Activated CD8-positive, alpha-beta T cell treated with anti-CD3 and anti-CD28 coated beads for 36 hours (primary cell): ENCODE measurements around the gene RAP1GDS1. TPM values are rescaled to one million over a fixed set of nuclear protein-coding genes. Genes with fewer than 3 reads are reported as not detected.
"Not testable (repeated sequence)": the region's sequence is repeated elsewhere in the genome, so short reads cannot be mapped to it uniquely, and the experiment has no call there.

ENCODE experiments used
- ATAC-seq: fragments of 200-7000 bp; cut with Tn5 transposase; one replicate; pipeline ENCODE4 v1.10.0; 2021; ENCODE audit warnings: mild to moderate bottlenecking, moderate library complexity
- CTCF ChIA-PET: fragments of 350-600 bp; sonication (Branson Sonifier 250); formaldehyde crosslinking; loops from one replicate; lab custom pipeline; 2021; ENCODE audit warnings: antibody characterized with exemption; lab: Charles Lee
- POLR2A ChIA-PET: fragments of 350-600 bp; sonication (Branson Sonifier 250); formaldehyde crosslinking; loops from one replicate; lab custom pipeline; 2021; ENCODE audit warnings: antibody characterized with exemption; lab: Charles Lee
- DNase-seq: peaks from one replicate; pipeline ENCODE4 v3.0.0-alpha.2; 2020
- H3K27ac Mint-ChIP-seq: one replicate; pipeline ENCODE4 v1.8.0; 2021; ENCODE audit warnings: mild to moderate bottlenecking, mixed read lengths
- H3K27me3 Mint-ChIP-seq: one replicate; pipeline ENCODE4 v1.8.0; 2021; ENCODE audit warnings: mixed read lengths
- H3K36me3 Mint-ChIP-seq: one replicate; pipeline ENCODE4 v1.8.0; 2021; ENCODE audit warnings: low read depth, mixed read lengths
- H3K4me1 Mint-ChIP-seq: one replicate; pipeline ENCODE4 v1.8.0; 2021; ENCODE audit warnings: low read depth, mixed read lengths
- H3K4me3 Mint-ChIP-seq: one replicate; pipeline ENCODE4 v1.8.0; 2021; ENCODE audit warnings: mild to moderate bottlenecking, moderate library complexity, mixed read lengths
- H3K9me3 Mint-ChIP-seq: one replicate; pipeline ENCODE4 v1.8.0; 2021; ENCODE audit warnings: mixed read lengths
- CTCF ChIP-seq: fragments of 200-600 bp; IDR thresholded peaks from one replicate; pipeline ENCODE4 v1.8.0; 2022; ENCODE audit warnings: antibody characterized with exemption, mild to moderate bottlenecking
- intact Hi-C: fragments of 100-400 bp; cut with micrococcal nuclease; formaldehyde crosslinking; loops from one replicate; pipeline ENCODE4 v1.10.0; 2022
- total RNA-seq, 2 experiments: library from RNA; stranded (reverse); gene quantifications; one replicate each; pipeline ENCODE4 v1.2.3, GENCODE V29; 2021

Gene RAP1GDS1
- total RNA-seq, 2 experiments from 2014 or later: 49.8 to 52.1 TPM

GRCh38 chr4:98283219-98284189, 22.3 kb downstream of the RAP1GDS1 start:
- H3K4me3 Mint-ChIP-seq: no peak overlapping the region
- H3K27me3 Mint-ChIP-seq: no peaks in the 10 kb centered on the region
- H3K27ac Mint-ChIP-seq: peak overlapping the region; percentile 32
- POLR2A ChIA-PET: no interaction called here
- intact Hi-C loops: no loop called here
- CTCF ChIA-PET: interaction anchor here (0.8 to 1.1 kb wide), 2 partner anchors 11 to 185 kb away, joined by 3 read pairs; no protein-coding TSS in a partner anchor
- no peak for DNase-seq
- H3K4me1 Mint-ChIP-seq: peaks cover 40% of the 10 kb centered on the region
- peak; percentile 30 for ATAC-seq
- TF ChIP-seq CTCF: no peak
- peaks cover 13% of the 10 kb centered on the region for H3K9me3 Mint-ChIP-seq
- peaks cover 21% of the 10 kb centered on the region for H3K36me3 Mint-ChIP-seq

DNA sequence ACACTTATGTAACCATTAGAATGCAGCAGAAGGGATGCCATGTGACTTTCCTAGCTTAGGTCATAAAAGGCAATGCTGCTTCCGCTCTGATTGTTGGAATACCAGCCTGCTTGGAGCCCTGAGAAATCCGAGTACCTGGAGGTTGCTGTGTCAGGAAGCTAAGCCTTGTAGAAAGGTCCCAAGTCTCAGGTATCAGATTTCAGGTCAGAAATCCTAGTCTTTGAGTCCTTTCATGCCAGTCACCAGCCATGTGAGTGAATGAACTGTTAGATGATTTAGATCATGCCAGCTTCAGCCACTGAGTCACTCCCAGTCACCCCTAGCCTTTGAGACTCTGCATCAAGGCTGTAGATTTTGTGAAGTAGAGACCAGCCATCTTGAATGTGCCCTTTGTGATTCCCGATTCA, 23.5 kb downstream of the RAP1GDS1 start:
- ATAC-seq (no peak), DNase-seq (no peak)
- intact Hi-C loops: no loop called here
- ChIA-PET CTCF (no interaction called here), POLR2A (no interaction called here)
- Mint-ChIP-seq H3K36me3 (peaks cover 21% of the 10 kb centered on the region), H3K4me1 (peaks cover 50% of the 10 kb centered on the region), H3K4me3 (no peak overlapping the region), H3K27ac (no peak overlapping the region), H3K27me3 (no peaks in the 10 kb centered on the region), H3K9me3 (peaks cover 12% of the 10 kb centered on the region)
- no peak for TF ChIP-seq CTCF

GRCh38 chr4:98285676-98286075, 24.5 kb downstream of the RAP1GDS1 start:
- peaks cover 55% of the 10 kb centered on the region for H3K4me1 Mint-ChIP-seq
- TF ChIP-seq CTCF: no peak
- peaks cover 7% of the 10 kb centered on the region for H3K9me3 Mint-ChIP-seq
- H3K4me3 Mint-ChIP-seq: no peak overlapping the region
- H3K27ac Mint-ChIP-seq: no peak overlapping the region
- ChIA-PET CTCF (no interaction called here), POLR2A (no interaction called here)
- intact Hi-C loops: no loop called here
- H3K27me3 Mint-ChIP-seq: no peaks in the 10 kb centered on the region
- DNase-seq (no peak), ATAC-seq (no peak)
- H3K36me3 Mint-ChIP-seq: peaks cover 15% of the 10 kb centered on the region

DNA sequence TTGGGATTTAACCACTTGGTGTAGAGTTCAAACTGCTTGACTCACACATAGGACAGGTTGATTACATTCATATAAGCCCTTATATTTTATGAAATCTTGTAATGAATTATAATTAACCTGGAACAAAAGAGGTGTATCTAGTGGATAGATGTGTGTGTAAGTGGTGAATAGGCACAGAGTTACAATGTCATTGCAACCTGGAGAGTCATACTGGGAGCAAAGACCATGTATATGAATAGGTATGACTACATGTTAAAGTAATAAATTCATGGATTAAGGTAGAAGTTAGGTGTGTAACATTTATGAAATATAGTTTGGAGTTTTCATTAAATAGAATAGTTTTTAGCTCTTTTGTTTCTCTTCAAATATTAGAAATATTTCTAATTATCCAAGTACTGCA, 26.1 kb downstream of the RAP1GDS1 start:
- H3K9me3 Mint-ChIP-seq: no peaks in the 10 kb centered on the region
- intact Hi-C loops: no loop called here
- H3K36me3 Mint-ChIP-seq: peaks cover 7% of the 10 kb centered on the region
- no peaks in the 10 kb centered on the region for H3K27me3 Mint-ChIP-seq
- ATAC-seq (no peak), DNase-seq (no peak)
- H3K4me1 Mint-ChIP-seq: peaks cover 49% of the 10 kb centered on the region
- no peak for TF ChIP-seq CTCF
- no peak overlapping the region for H3K27ac Mint-ChIP-seq
- H3K4me3 Mint-ChIP-seq: no peak overlapping the region
- CTCF ChIA-PET: no interaction called here
- POLR2A ChIA-PET: interaction anchor here (0.6 to 0.7 kb wide), 2 partner anchors 18 to 127 kb away, joined by 3 to 5 read pairs; no protein-coding TSS in a partner anchor

GRCh38 chr4:98288671-98289070, 27.5 kb downstream of the RAP1GDS1 start:
- Mint-ChIP-seq H3K36me3 (peaks cover 13% of the 10 kb centered on the region), H3K4me1 (peaks cover 47% of the 10 kb centered on the region), H3K4me3 (peak overlapping the region; percentile 14), H3K27ac (peak overlapping the region; percentile 77)
- CTCF ChIA-PET, H3K9me3 Mint-ChIP-seq, intact Hi-C loops, DNase-seq, H3K27me3 Mint-ChIP-seq, ATAC-seq: not testable (repeated sequence)
- POLR2A ChIA-PET: interaction anchor here (1.2 kb wide), 1 partner anchor 26 kb away, joined by 3 read pairs; no protein-coding TSS in a partner anchor
